ENCODE measurements around the gene GPC5. TPM values are rescaled to one million over a fixed set of nuclear protein-coding genes. Genes with fewer than 3 reads are reported as not detected.
A peak's percentile ranks its signal among the peaks of the same experiment; 100 is the strongest.

Gene GPC5
- total RNA-seq, 1 donor = not detected

GRCh38 chr13:92136449-92137155 is 738.2 kb downstream of the GPC5 start:
- no peak overlapping the region for H3K4me3 ChIP-seq (ENCODE audit: low read depth, low read length)
- peak; percentile 1 for DNase-seq (ENCODE audit: low read depth)
- TF ChIP-seq, protein P1, sequence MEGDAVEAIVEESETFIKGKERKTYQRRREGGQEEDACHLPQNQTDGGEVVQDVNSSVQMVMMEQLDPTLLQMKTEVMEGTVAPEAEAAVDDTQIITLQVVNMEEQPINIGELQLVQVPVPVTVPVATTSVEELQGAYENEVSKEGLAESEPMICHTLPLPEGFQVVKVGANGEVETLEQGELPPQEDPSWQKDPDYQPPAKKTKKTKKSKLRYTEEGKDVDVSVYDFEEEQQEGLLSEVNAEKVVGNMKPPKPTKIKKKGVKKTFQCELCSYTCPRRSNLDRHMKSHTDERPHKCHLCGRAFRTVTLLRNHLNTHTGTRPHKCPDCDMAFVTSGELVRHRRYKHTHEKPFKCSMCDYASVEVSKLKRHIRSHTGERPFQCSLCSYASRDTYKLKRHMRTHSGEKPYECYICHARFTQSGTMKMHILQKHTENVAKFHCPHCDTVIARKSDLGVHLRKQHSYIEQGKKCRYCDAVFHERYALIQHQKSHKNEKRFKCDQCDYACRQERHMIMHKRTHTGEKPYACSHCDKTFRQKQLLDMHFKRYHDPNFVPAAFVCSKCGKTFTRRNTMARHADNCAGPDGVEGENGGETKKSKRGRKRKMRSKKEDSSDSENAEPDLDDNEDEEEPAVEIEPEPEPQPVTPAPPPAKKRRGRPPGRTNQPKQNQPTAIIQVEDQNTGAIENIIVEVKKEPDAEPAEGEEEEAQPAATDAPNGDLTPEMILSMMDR (IDR thresholded peaks at IDR 0.05; ENCODE audit: insufficient read depth, low read depth, low read length) = no peak

DNA sequence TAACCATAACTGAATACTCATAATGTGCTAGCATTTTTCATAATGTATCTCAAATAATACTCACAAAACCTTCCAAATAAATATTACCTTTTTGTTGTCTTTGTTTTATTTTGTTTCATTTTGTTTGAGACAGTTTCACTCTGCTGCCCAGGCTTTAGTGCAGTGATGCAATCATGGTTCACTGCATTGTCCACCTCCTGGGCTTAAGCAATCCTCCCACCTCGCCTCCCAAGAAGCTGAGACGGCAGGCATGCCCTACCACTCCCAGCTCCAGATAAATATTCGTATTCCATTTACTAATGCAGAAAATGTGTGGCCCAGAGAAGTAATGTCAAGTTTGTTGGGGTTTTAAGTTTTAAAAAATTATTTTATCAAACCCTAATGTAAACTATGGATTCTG is 739.1 kb downstream of the GPC5 start:
- H3K4me3 ChIP-seq (ENCODE audit: low read depth, low read length) = no peak overlapping the region
- peak; percentile 5 for DNase-seq (ENCODE audit: low read depth)
- TF ChIP-seq, protein P1 (IDR thresholded peaks at IDR 0.05; ENCODE audit: insufficient read depth, low read depth, low read length) = no peak

- TF ChIP-seq, protein P1 (IDR thresholded peaks at IDR 0.05; ENCODE audit: insufficient read depth, low read depth, low read length) = no peak
- H3K4me3 ChIP-seq (ENCODE audit: low read depth, low read length) = no peak overlapping the region
- DNase-seq (ENCODE audit: low read depth) = no peak
Observed at GRCh38 chr13:92143766-92144165, 745.3 kb downstream of the GPC5 start.

- TF ChIP-seq, protein P1 (IDR thresholded peaks at IDR 0.05; ENCODE audit: insufficient read depth, low read depth, low read length) = no peak
- no peak for DNase-seq (ENCODE audit: low read depth)
- no peak overlapping the region for H3K4me3 ChIP-seq (ENCODE audit: low read depth, low read length)
Observed at GRCh38 chr13:92150606-92151005, 752.2 kb downstream of the GPC5 start.

- DNase-seq (ENCODE audit: low read depth) = no peak
- H3K4me3 ChIP-seq (ENCODE audit: low read depth, low read length) = no peak overlapping the region
- TF ChIP-seq, protein P1 (IDR thresholded peaks at IDR 0.05; ENCODE audit: insufficient read depth, low read depth, low read length) = no peak
Observed at GRCh38 chr13:92158346-92158745, 759.9 kb downstream of the GPC5 start.

DNA sequence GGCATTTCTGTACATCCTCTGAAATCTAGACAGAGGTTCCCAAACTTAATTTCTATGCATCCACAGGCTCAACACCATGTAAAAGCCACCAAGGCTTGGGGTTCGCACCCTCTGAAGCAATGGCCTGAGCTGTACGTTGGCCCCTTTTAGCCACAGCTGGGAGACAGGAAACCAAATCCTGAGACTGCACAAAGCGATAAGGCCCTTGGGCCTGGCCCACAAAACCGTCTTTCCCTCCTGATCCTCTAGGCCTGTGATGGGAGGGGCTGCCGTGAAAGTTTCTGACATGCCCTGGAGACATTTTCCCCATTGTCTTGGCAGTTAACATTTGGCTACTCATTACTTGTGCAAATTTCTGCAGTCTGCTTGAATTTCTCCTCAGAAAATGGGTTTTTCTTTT is 766.4 kb downstream of the GPC5 start:
- TF ChIP-seq, protein P1 (IDR thresholded peaks at IDR 0.05; ENCODE audit: insufficient read depth, low read depth, low read length) = no peak
- no peak overlapping the region for H3K4me3 ChIP-seq (ENCODE audit: low read depth, low read length)
- DNase-seq (ENCODE audit: low read depth) = no peak

DNA sequence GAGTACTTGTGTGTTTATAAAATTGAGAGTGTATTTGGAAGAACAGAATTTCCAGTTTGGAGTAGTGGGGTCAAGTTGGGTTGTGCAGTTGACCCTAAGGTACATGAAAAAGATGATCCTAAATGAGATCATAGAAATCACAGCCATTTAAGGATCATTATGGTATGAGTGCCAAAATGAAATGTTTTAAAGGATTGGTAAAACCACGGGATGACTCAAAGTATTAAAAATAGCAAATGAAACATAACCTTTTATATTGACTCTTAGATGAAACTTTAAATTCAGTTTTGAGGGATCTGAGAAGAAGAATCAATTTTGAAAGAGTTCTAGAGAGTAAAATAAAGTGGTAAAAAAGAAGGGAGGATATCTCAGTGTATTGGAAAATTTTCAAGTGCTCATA is 773.8 kb downstream of the GPC5 start:
- TF ChIP-seq, protein P1 (IDR thresholded peaks at IDR 0.05; ENCODE audit: insufficient read depth, low read depth, low read length) = no peak
- DNase-seq (ENCODE audit: low read depth) = no peak

More for the DNA sequence above, 773.8 kb downstream of the GPC5 start:
- H3K4me3 ChIP-seq (ENCODE audit: low read depth, low read length) = no peak overlapping the region
